HS-5 (cell line): ENCODE measurements around the gene RNF224.

Experiments
- DNase-seq: peaks from one replicate; pipeline ENCODE4 v3.0.0-alpha.2; 2012; ENCODE audit warnings: low read depth

The RNF224 gene

DNA sequence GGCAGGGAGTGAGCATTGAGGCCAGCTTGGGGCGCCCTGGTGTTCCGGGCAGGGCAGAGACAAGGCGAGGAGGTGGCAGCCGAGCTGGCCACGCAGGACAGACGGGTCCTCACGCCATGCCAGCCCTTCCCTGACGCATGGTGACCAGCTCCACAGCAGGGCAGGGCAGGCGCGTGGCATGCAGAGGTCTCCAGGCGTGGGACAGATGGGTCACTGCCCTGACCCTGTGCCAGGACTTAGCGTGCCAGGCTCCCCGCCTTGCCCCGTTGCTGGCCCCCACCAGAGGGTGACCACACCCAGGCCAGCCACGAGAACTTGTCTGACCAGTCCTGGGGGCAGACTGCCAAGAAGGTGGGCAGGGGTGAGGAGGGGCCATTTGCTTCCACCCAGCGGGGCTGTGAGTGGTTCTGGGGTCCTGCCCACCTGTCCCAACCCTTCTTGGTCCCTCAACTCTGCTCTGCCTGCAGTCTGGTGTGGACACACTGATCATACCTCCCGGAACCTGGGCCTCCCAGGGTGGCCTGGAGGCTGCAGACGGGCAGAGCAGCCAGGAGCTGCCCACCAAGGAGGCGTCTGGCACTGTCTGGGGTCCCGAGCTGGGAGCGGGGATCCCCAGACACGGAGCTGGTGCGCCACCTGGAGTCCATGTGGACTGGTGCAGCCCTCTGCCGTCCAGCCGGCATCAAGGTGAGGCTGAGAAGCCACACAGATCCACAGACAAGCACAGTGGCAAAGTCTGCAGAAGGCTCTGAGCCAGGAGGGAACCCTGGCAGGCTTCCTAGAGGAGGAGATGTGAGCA is at the start of gene RNF224:
Gene RNF224, plus strand, starts transcription at position 449 of the 799 bp plus-strand sequence. CDS start 834 bp downstream, outside the sequence.
- DNase-seq, result no peak

DNA sequence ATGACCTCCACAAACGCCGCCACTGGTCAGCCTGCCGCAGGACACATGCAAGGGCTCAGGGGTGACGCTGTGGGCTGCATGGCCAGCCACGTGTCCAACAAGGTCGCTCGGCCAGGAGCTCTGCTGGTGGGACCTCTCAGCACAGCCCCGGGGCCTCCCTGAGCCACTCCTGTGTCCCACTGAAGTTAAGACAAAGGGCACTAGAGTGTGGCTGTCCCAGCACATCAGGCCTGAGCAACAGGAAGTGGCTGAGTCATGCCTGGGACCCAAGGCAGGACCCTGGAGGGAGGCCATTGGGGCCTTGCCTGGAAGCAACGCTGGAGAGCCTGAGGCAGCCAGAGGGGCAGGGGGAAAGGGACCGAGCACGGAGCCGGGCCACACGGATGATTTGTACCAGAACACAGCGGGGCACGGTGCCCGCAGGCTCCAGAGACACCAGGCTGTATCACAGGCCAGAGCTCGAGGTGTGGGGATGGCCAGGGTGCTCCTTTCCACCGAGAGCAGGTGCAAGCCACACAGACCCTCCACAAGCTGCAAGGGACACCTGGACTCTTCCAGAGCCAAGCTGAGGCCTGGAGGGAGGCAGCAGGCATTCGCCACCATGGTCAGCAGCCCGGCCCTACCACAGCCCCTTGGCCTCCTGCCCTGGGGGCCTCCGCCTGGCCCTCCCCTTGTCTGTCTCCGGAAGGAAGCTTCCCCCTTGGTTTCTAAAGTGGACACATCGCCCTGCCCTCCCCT is 48.9 kb upstream of the RNF224 start:
- no peak for DNase-seq

DNA sequence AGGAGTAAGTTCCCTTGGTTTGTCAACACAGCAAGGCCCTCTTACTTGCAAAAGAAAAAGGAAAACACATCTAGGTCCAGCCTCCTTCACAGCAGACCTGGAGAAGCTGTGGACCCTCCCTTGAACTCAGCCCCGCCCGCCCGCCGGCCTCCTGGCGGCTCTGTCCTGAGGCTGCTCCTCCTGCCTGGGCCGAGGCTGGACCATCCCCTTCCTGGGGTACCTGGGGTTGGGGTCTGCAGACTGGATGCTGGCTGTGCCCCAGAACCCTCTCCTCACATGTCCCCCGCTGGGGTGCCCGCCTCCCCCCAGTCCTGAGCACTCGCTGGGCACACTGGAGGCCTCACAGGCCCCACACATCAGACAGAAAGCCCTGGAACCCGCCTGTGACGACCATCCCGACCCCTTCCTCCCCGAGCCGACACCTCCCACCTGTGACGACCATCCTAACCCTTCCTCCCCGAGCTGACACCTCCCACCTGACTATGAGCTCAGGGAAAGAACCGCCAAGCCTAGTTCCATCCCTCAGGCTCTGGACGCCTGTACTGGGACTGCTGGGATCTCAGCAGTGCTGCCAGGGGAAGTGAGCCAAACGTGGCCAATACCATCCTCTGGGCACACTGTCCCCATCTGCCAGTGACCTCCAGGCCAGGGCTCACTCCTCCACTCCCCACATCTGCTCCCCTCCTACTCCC is 48.2 kb upstream of the RNF224 start:
- no peak for DNase-seq

DNA sequence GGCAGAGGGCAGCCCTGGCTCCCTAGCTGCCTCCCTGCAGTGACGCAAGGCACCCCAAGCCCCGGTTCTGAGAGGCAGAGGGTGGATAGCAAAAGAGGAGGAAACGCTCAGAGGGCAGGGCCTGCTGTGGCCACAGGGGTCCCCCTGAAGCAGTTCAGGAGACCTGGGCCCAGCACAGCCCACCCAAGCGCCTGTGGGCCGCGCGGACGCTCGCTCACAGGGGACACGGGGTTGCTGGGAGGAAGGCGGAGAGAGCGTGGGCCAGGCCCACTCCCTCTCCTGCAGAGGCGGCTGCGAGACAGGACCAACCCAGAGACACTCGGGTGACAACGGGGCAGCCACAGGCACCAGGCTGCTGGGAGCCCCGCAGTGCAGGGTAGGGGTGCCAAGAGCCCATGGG is 47.5 kb upstream of the RNF224 start:
- DNase-seq, result no peak

DNA sequence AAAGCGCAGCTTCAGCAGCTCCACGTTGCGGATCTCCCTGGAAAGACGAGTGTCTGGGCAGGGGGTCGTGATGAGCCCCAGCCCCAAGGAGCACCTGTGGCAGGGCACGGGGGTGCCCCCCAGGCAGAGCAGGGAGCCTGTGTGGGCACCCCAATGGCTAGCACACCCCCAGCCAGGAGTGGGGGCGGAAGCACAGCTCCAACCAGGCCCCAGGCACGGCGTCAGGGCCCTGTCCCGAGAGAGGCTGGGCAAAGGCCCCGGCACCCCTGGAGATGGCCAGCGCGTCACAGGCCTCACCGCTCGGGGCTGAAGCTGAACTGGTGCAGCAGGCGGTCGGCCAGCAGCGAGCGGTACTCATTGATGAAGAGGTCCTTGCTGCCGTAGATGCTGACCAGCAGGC is 46.8 kb upstream of the RNF224 start:
- DNase-seq, result no peak

DNA sequence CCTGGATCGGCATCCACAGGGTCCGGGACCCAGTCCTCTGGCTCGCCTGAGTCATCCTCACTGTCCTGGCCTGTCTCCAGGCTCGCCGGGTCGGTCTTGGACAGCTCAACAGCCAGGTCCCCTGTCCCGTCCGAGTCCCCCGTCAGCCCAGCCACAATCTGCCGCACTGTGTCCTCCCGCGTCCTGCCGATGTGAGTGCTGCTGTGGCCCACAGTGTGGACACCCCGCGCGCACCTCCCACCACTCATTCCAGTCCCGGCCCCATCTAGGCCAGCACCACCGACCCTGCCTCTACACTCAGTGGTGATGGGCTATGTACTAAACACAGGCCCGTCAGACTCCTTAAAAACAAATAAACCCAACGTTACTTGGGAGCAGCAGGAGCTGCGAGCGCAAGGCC is 45.6 kb upstream of the RNF224 start:
- DNase-seq, result no peak

DNA sequence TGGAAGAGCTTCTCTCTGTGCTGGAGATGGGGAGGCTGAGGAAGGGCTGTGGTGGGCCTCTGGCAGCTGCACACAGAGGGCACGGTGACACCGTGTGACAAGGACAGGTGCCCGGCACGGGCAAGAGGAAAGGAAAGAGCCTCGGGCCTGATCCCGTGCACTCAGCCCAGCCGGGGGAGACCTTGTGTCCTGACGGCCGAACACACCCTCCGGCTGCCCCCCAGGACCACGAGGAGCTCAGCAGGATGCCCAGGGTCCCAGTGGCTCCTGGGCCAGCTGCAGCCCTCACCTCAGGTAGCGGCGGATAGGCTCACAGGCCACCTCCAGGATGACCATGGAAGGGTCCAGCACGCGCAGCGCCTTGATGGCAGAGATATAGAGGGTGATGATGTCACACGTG is 44.5 kb upstream of the RNF224 start:
- DNase-seq, result no peak

DNA sequence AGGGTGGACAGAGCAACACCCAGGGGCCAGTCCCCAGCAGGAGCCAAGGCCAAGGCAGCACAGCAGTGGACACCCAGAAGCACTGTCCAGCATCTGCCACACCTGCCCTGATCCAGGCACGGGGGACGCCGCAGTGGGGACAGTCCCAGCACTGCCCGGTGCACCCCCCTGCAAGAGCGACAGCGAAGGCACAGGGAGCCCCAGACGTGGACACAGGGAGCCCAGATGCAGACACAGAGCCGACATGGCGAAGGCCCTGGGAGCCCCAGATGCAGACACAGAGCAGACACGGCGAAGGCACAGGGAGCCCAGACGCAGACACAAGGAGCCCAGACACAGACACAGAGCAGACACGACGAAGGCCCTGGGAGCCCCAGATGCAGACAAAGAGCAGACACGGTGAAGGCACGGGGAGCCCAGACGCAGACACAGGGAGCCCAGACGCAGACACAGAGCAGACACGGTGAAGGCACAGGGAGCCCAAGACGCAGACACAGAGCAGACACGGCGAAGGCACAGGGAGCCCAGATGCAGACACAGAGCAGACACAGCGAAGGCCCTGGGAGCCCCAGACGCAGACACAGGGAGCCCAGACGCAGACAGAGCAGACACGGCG is 43.2 kb upstream of the RNF224 start:
- DNase-seq, result no peak

DNA sequence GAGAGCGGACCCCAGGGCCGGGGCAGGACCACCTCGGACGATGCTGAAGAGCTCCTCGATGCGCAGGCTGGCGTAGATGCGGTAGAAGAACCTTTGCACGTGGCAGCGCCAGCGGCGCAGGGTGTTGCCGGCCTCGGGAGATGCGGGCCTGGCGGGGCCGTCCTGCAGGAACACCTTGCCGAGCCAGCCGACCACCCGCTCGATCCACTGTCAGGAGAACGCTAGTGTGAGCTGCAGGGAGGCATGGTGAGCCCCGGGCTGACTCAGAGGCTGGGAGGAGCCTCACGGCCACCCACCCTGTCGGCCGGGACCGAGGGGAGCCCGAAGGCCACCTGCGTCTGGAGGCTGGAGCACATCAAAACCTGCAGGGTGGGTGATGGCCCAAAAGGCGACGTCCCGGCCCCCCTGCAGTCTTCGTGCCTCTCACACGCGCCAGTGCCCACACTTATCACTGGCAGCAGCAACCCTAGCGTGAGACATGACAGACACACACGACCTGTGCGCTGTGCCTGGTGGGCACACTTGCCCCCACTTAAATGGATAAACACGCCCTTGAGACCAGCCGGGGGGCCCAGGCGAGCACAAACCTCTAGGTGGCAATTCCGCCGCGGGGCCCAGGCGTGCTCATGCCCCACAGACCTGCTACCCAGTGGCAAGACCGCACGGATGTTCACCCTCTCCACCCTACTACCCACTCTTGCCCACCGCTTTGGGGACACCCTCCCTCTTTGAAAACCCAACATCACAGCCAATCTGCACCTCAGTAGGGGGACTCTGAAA is 42.2 kb upstream of the RNF224 start:
- DNase-seq, result no peak

DNA sequence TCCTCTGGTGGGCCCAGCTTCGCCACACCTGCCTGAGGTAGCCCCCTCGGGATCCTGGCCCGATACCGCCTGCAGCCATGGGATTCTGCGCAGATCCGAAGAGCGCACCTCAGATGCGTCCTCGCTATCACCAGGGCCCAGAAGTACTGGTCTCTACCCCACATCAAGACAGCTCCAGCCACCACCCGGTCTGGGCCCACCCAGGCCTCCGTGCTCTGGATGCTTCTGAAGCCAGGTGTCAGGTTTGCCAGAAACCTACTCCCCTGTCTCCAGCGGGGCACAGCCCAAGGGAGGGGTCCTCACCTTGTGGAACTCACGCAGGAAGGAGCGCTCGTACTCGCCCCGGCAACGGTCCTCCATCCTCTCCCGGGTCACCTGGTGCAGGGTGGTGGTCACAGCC is 41.4 kb upstream of the RNF224 start:
- DNase-seq, result no peak

DNA sequence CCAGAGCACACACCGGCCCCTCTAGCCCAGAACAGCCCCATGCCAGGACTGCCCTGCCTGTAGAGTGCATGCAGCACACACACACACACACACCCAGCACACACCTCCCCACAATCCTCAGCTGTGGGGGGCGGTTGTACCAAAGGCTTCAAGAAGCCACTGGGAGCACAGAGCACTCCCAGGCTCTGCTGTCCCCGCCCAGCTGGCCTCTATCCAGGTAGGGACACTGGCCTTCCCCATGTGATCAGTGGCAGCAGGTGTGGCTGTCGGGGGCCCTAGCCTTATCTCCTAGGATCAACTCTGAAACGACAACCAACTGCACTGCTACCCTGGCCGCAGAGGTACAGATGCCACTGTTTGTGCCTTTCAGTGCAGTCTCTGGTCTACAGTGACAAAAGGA is 40.9 kb upstream of the RNF224 start:
- no peak for DNase-seq

DNA sequence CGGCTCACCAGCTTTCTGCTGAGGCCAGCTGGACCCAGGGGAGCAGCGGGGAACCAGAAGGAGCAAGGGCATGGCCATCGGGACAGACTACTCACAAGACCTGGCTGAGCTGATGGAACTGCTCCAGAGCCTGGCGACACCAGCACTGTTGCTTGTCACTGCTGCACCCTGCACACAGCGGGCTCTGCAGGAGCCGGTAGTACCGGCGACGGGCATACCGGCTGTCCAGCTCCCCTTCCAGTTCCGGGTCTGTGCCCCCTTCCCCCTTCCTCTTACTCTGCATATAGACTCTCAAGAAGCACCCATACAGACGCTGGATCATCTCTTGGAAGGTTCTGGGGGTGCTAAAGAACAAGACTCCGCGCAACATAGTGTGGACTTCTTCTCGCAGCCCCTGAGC is 39.9 kb upstream of the RNF224 start:
- DNase-seq, result no peak

DNA sequence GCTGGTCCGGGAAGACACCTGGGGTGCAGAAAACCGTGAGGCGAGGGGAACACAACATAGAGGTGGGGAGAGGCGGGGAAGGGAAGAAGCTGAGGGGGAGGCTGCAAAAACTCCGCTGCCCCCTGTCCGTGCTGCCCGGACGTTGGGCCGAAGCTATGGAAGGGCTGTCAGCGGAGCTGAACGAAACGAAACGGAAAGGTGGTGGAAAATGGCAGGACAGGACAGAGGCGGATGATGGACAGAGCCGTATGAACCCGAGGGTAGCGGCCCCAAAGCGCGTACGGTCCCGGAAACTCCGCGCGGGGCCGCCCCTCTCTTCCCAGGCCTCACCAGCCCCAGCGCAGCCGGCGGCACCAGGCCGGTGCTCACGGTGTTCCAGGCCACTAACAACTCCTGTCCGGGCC is 39.2 kb upstream of the RNF224 start:
- DNase-seq, result no peak

DNA sequence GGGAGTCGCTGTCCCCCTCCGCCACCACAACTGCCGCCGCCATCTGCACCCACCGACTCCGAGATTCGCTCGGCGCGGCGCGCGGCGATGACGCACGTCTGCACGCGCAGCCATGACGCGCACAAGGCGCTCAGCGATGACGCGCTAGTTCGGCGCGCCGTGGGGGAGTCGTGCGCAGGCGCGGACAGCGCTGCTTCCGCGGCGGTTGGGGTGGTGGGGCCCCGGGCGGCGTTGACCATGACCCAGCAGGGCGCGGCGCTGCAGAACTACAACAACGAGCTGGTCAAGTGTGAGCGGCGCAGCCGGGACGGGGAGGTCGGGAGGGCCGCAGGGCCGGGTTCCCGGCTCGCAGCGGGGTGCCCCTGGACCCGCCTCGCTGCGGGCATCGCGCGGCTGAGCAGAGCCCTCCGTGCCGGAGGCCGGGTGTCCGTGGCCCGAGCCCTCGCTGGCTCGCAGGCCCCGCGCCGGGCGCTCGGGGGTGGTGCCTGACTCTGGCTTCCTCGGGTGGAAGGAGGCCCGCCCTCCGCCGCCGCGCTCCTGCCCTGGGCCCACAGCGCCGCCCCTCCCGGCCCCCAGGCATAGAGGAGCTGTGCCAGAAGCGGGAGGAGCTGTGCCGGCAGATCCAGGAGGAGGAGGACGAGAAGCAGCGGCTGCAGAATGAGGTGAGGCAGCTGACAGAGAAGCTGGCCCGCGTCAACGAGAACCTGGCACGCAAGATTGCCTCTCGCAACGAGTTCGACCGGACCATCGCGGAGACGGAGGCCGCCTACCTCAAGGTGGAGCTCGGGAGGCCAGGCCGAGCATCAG is 38.6 kb upstream of the RNF224 start, which contains the start of the genes ANAPC2 and SSNA1:
Gene ANAPC2, minus strand, starts transcription at position 71 of the 807 bp plus-strand sequence. Its CDS starts 28 bp downstream, at position 43.
Gene SSNA1, plus strand, starts transcription at position 187 of the 807 bp plus-strand sequence. Its CDS starts 51 bp downstream, at position 238.
- DNase-seq, result peak; percentile 75

DNA sequence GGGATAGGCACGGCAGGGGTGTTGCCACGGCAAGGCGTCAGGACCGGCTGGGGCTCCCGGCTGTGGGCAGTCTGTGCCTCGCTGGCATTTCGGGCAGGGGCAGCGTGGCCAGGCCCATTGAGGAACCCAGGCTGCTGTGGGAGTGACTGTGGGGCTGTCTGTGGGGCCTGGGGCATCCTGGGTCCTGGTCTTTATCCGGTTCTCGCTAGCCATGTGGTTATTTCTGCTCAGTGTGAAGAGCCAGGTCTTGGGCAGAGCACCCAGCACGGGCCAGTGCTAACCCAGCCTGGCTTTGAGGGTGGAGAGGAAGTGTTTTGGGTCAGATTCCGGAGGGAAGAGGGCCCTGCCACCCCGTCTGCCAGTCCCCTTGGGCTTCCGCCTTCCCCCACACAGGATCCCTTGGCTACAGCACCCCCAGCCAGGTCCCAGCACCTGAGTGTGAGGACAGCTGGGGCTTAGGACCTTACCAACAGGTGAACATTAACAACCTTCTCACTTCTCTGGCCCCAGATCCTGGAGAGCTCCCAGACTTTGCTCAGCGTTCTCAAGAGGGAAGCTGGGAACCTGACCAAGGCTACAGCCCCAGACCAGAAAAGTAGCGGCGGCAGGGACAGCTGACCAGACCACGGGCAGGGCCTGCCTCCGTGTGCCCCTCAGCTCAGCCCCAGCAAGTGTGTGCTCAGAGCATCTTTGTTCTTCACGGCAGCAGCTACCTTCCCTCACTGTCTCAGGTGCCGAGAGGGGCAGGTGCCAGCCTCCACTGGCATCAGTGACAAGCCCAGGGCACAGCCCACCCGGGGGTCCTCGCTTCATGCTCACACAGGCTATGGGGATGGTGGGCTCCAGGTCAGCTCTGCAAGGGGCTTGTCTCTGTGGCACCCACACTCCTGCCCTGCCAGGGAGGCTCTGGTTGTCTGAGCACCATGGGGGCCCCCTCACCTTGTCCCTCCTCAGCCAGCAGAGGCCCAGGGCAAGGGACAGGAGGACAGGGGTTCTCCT is 37.7 kb upstream of the RNF224 start:
- no peak for DNase-seq

DNA sequence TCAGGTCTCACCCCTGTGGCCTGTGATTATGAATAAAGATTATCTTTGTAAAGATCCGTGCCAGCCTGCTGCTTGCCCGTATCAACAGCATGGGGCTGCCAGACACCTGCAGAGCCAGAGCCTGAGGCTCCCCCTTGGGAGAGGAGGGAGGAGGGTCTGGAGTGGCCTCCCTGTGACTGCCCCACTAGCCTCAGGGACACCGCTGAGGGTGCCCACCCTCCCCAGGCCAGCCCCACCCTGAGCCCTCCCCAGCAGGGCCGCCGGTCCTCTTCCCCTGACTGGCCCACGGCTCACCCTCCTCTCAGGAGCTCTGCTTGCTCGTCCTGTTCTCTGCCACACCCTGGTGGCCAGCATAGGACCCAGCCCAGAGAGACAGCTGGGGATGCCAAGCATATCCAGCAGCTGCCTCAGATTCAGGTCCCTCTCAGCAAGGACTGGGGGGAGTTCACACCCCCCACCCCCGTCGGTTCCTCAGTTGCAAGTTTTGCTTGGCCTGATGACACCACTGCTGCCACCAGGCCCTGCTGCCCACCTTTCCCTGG is 36.9 kb upstream of the RNF224 start:
- no peak for DNase-seq

DNA sequence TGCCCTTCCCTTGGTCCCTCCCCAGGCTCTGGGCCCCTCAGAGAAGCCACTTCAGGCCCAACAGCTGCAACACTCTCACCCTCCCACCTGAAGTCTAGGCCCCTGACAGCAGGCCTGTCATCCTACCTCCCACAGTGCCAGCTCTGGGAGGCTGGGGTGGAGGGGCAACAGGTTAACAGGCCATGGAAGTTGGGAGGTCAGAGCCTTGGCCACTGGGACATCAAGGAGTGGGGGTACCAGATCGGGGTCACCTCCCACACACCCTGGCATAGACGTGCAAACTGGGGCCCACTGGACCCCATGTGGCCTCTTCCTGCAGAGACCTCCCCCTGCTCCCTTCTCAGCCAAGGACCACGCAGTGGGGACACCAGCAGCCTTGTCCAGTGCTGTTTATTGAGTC is 36.1 kb upstream of the RNF224 start:
- no peak for DNase-seq

DNA sequence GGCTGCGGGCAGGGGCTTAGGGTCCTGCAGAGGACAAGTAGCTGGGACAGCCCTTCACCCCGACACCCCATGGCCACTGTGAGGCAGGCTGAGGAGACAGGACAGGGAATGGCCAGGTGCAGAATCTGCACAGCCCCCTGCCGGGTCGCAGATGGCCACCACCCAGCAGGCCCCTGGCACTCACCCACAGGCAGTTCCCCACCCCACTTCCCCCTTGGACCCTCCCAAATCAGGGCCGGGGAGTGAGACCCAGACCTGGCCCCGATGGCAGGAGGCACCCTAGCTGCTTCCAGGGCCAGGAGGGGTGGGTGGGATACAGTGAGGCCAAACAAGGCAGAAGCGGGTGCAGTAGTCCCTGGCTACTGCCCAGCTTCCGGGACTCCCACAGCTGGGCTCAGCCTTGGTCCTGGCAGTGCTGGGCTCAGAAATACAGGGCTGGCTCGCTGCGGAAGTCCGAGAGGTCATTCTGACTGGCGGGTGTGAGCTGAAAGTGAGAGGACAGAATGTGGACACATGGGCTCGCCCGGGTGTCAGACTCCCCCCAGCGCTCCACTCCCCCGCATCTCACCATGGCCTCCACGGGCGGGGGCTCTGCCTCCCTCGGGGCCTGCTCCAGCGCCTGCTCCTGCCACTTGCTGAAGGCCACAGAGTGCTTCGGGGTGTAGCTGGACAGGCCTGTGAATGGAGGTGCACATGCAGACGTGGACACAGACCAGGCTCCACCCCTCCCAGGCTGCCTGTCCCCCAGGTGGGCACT is 35.4 kb upstream of the RNF224 start:
- no peak for DNase-seq
